HepG2 (cell line): Measurements from ENCODE around the gene NME1. TPM values are rescaled to one million over a fixed set of nuclear protein-coding genes. Genes with fewer than 3 reads are reported as not detected.
A peak's percentile ranks its signal among the peaks of the same experiment; 100 is the strongest.

Experiments used
- AHR ChIP-seq: IDR thresholded peaks from 2 replicates; pipeline ENCODE4 v1.6.1; 2018; ENCODE audit warnings: missing genetic modification reagents, missing compliant biosample characterization
- HMGXB3 ChIP-seq: sonication (generic); formaldehyde crosslinking; IDR thresholded peaks from 2 replicates; pipeline ENCODE4 v1.4.0; 2020; ENCODE audit warnings: missing genetic modification reagents, borderline replicate concordance
- MLLT10 ChIP-seq: sonication (generic); formaldehyde crosslinking; IDR thresholded peaks from 2 replicates; pipeline ENCODE4 v1.4.0; 2020; ENCODE audit warnings: missing genetic modification reagents
- PLSCR1 ChIP-seq: sonication (generic); formaldehyde crosslinking; IDR thresholded peaks from 2 replicates; pipeline ENCODE4 v1.5.0; 2020; ENCODE audit warnings: missing genetic modification reagents, mild to moderate bottlenecking, borderline replicate concordance
- REXO4 ChIP-seq: sonication (generic); formaldehyde crosslinking; IDR thresholded peaks from 2 replicates; pipeline ENCODE4 v1.8.0; 2022; ENCODE audit warnings: missing genetic modification reagents, mild to moderate bottlenecking, borderline replicate concordance
- SNAPC4 ChIP-seq: sonication (generic); formaldehyde crosslinking; IDR thresholded peaks from 2 replicates; pipeline ENCODE4 v1.4.0; 2020; ENCODE audit warnings: mild to moderate bottlenecking, missing genetic modification reagents
- ZNF446 ChIP-seq: sonication (generic); formaldehyde crosslinking; IDR thresholded peaks from 2 replicates; pipeline ENCODE4 v1.5.0; 2020; ENCODE audit warnings: mild to moderate bottlenecking, missing genetic modification reagents
- ZNF724P ChIP-seq: sonication (generic); formaldehyde crosslinking; IDR thresholded peaks from 2 replicates; pipeline ENCODE4 v1.8.0; 2022; ENCODE audit warnings: missing genetic modification reagents, borderline replicate concordance
- ZNF784 ChIP-seq: sonication (generic); formaldehyde crosslinking; IDR thresholded peaks from 2 replicates; pipeline ENCODE4 v1.5.1; 2020; ENCODE audit warnings: missing genetic modification reagents, mild to moderate bottlenecking, borderline replicate concordance
- polyA plus RNA-seq, 8 experiments: library from polyadenylated mRNA; depleted of rRNA in 3 of 8; stranded (reverse) in 7 of 8; unstranded in 1 of 8; fragments of >200 nt; fragmentation: Illumina TruSeq in 4 of 8; extraction: Trizol in 4 of 8; gene quantifications; 2 replicates each; pipeline versions ENCODE4 v1.2.1 to v1.2.3, GENCODE V29; 2011 to 2016; ENCODE audit warnings: low read depth in 4 of 8, missing spikeins in 1 of 8, mixed read lengths in 1 of 8; ENCODE audit not compliant: insufficient read depth in 1 of 8
- total RNA-seq, 5 experiments: library from RNA; depleted of rRNA; stranded (reverse); fragments of >200 nt; fragmentation: Illumina TruSeq; extraction: Trizol; gene quantifications; 2 replicates each; pipeline ENCODE4 v1.2.3, GENCODE V29; 2016; ENCODE audit warnings: low read depth in 1 of 5
- TF ChIP-seq, protein P1 (sequence below): sonication (generic); formaldehyde crosslinking; IDR thresholded peaks from 2 replicates; pipeline ENCODE4 v1.8.1; 2023; ENCODE audit warnings: missing genetic modification reagents, inconsistent platforms, borderline replicate concordance
- TF ChIP-seq, protein P2 (sequence below): sonication (generic); formaldehyde crosslinking; IDR thresholded peaks from 2 replicates; pipeline ENCODE4 v1.5.1; 2020; ENCODE audit warnings: missing genetic modification reagents, mild to moderate bottlenecking, borderline replicate concordance

NME1 gene
- total and polyA plus RNA-seq, 2 of the 13 experiments (the other 11 are each of a cell fraction or from before 2014, with no cell fraction given) = 295 to 516 TPM

DNA sequence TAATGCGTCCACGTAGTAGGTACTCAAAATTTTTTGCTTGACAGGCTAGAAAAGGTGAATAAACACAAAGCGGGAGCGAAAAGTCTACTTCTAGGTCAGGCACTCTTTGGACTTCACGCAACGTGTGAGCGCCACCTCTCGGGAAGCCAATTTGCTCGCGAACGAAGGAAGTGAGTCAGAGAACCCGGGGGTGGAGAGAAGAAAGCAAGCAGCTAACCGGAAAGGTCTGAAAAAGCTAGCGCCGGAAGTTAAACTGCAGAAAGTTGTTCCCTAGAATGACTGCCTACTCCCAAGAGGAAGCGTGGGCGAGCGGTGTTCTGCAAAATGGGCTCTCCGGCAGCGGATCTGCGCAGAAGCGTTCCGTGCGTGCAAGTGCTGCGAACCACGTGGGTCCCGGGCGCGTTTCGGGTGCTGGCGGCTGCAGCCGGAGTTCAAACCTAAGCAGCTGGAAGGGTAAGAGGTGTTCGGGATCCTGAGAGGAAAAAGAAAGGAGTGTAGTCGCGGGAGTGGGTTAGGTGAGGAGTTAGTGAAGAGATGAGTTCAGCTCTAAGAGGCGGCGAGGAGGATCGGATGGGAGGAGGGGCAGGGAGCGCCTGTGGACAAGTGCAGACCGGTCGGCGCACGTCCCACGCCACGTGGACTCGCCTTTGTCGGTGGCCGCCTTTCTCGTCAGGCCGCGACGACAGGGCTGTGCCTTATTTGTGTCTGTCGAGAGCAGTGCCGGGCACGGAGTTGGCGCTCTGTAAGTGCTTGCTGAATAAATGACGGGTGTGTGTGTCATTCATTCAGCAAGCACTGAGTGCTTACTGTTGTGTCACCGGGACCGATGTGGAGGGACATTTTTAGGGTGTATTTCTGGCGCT is at the start of gene NME1 (continued):
- TF ChIP-seq HMGXB3 = peak; percentile 95
- TF ChIP-seq, protein P1, sequence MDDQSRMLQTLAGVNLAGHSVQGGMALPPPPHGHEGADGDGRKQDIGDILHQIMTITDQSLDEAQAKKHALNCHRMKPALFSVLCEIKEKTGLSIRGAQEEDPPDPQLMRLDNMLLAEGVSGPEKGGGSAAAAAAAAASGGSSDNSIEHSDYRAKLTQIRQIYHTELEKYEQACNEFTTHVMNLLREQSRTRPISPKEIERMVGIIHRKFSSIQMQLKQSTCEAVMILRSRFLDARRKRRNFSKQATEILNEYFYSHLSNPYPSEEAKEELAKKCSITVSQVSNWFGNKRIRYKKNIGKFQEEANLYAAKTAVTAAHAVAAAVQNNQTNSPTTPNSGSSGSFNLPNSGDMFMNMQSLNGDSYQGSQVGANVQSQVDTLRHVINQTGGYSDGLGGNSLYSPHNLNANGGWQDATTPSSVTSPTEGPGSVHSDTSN (CRISPR knock-in tag) = no peak
- TF ChIP-seq ZNF784 (CRISPR knock-in tag) = peak; percentile 96; the same call in 1 of the 2 replicates
- no peak for TF ChIP-seq PLSCR1
- TF ChIP-seq REXO4 (CRISPR knock-in tag) = peak; percentile 92; the same call in 1 of the 2 replicates
- TF ChIP-seq ZNF724P (CRISPR knock-in tag) = peak; percentile 99
- TF ChIP-seq SNAPC4 (CRISPR knock-in tag) = peak; percentile 82; the same call in 1 of the 2 replicates
- TF ChIP-seq MLLT10 (CRISPR knock-in tag) = peak; percentile 71; the same call in 1 of the 2 replicates
- TF ChIP-seq, protein P2, sequence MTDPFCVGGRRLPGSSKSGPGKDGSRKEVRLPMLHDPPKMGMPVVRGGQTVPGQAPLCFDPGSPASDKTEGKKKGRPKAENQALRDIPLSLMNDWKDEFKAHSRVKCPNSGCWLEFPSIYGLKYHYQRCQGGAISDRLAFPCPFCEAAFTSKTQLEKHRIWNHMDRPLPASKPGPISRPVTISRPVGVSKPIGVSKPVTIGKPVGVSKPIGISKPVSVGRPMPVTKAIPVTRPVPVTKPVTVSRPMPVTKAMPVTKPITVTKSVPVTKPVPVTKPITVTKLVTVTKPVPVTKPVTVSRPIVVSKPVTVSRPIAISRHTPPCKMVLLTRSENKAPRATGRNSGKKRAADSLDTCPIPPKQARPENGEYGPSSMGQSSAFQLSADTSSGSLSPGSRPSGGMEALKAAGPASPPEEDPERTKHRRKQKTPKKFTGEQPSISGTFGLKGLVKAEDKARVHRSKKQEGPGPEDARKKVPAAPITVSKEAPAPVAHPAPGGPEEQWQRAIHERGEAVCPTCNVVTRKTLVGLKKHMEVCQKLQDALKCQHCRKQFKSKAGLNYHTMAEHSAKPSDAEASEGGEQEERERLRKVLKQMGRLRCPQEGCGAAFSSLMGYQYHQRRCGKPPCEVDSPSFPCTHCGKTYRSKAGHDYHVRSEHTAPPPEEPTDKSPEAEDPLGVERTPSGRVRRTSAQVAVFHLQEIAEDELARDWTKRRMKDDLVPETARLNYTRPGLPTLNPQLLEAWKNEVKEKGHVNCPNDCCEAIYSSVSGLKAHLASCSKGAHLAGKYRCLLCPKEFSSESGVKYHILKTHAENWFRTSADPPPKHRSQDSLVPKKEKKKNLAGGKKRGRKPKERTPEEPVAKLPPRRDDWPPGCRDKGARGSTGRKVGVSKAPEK (CRISPR knock-in tag) = peak; percentile 44; the same call in 1 of the 2 replicates
- TF ChIP-seq AHR = peak; percentile 100
- peak; percentile 97 for TF ChIP-seq ZNF446 (CRISPR knock-in tag)
